B cell (primary cell): ENCODE data around the gene ITIH3. TPM values are rescaled to one million over a fixed set of nuclear protein-coding genes. Genes with fewer than 3 reads are reported as not detected.

Experiments
- ATAC-seq: fragments of 200-7000 bp; cut with Tn5 transposase; one replicate; pipeline ENCODE4 v1.10.0; 2021; ENCODE audit warnings: low read depth, mild to moderate bottlenecking, moderate number of reproducible peaks, moderate library complexity
- CTCF ChIA-PET: fragments of 350-600 bp; sonication (Branson Sonifier 250); formaldehyde crosslinking; loops from one replicate; lab custom pipeline; 2021; ENCODE audit warnings: antibody characterized with exemption, inconsistent platforms; lab: Charles Lee
- POLR2A ChIA-PET: fragments of 350-600 bp; sonication (Branson Sonifier 250); formaldehyde crosslinking; loops from one replicate; lab custom pipeline; 2021; ENCODE audit warnings: antibody characterized with exemption; lab: Charles Lee
- DNase-seq: peaks from one replicate; pipeline ENCODE4 v3.0.0; 2013
- H2AFZ ChIP-seq: 2 replicates; pipeline ENCODE4 v1.6.1; 2012; ENCODE audit warnings: mild to moderate bottlenecking, low read depth, low read length; ENCODE audit not compliant: insufficient read depth, poor library complexity, severe bottlenecking
- H3K27ac ChIP-seq, 2 donors: 1 replicate in 1 of 2; 2 replicates in 1 of 2; pipeline ENCODE4 v1.5.1; 2012 to 2013; ENCODE audit warnings: low read length in 2 of 2, mild to moderate bottlenecking in 2 of 2, moderate library complexity in 1 of 2
- H3K27me3 ChIP-seq, 4 experiments: fragments of 200-600 bp in 1 of 4; sonication (generic) in 1 of 4; replicated peaks in 1 of 4; 1 replicate in 2 of 4; 2 replicates in 2 of 4; pipeline versions ENCODE4 v1.6.1 to v1.7.0; 2013 to 2016; ENCODE audit warnings: low read length in 3 of 4, mild to moderate bottlenecking in 2 of 4, mixed read lengths in 1 of 4, moderate library complexity in 1 of 4; ENCODE audit not compliant: insufficient read depth in 4 of 4, control insufficient read depth in 3 of 4; ENCODE audit errors: control extremely low read depth in 1 of 4
- H3K36me3 ChIP-seq, 2 experiments: replicated peaks in 1 of 2; 1 replicate in 1 of 2; 2 replicates in 1 of 2; pipeline versions ENCODE4 v1.6.1 to v1.7.1; 2013; ENCODE audit warnings: low read length in 1 of 2; ENCODE audit not compliant: insufficient read depth in 2 of 2, control insufficient read depth in 1 of 2; ENCODE audit errors: control extremely low read depth in 1 of 2, extremely low read depth in 1 of 2
- H3K4me1 ChIP-seq, 2 donors: fragments of 200-600 bp in 1 of 2; sonication (generic) in 1 of 2; 1 replicate in 1 of 2; 2 replicates in 1 of 2; pipeline versions ENCODE4 v1.5.1 to v1.6.1; 2013 to 2017; ENCODE audit warnings: low read length in 2 of 2; ENCODE audit not compliant: control insufficient read depth in 2 of 2, insufficient read depth in 2 of 2
- H3K4me2 ChIP-seq: replicated peaks from 2 replicates; pipeline ENCODE3; 2012; ENCODE audit warnings: mild to moderate bottlenecking, low read depth, low read length; ENCODE audit not compliant: poor library complexity, severe bottlenecking
- H3K4me3 ChIP-seq, 5 experiments: fragments of 200-600 bp in 1 of 5; sonication (generic) in 1 of 5; 1 replicate in 3 of 5; 2 replicates in 2 of 5; pipeline versions ENCODE4 v1.5.1 to v1.7.0; 2011 to 2016; ENCODE audit warnings: low read length in 4 of 5, mild to moderate bottlenecking in 4 of 5, low read depth in 2 of 5, control low read depth in 1 of 5, moderate library complexity in 1 of 5; ENCODE audit not compliant: insufficient read depth in 1 of 5; ENCODE audit errors: control extremely low read depth in 1 of 5, extremely low read depth in 1 of 5
- H3K79me2 ChIP-seq: fragments of 200-600 bp; sonication (generic); one replicate; pipeline ENCODE4 v1.6.0; 2016; ENCODE audit warnings: low read length; ENCODE audit not compliant: control insufficient read depth, insufficient read depth
- H3K9ac ChIP-seq: fragments of 200-600 bp; sonication (generic); 2 replicates; pipeline ENCODE4 v1.6.1; 2017; ENCODE audit warnings: mild to moderate bottlenecking, low read length, moderate library complexity
- H3K9me3 ChIP-seq, 3 donors: one replicate each; pipeline versions ENCODE4 v1.6.1 to v1.7.1; 2013; ENCODE audit warnings: low read length in 2 of 3; ENCODE audit not compliant: control insufficient read depth in 2 of 3, insufficient read depth in 1 of 3; ENCODE audit errors: control extremely low read depth in 1 of 3
- H4K20me1 ChIP-seq: 2 replicates; pipeline ENCODE4 v1.6.0; 2012; ENCODE audit warnings: mild to moderate bottlenecking, low read length; ENCODE audit not compliant: insufficient read depth, control insufficient read depth, poor library complexity, severe bottlenecking
- H3K27ac Mint-ChIP-seq: one replicate; pipeline ENCODE4 v1.8.0; 2021; ENCODE audit warnings: mixed read lengths
- H3K27me3 Mint-ChIP-seq: one replicate; pipeline ENCODE4 v1.8.0; 2021; ENCODE audit warnings: mixed read lengths
- H3K4me1 Mint-ChIP-seq: one replicate; pipeline ENCODE4 v1.8.0; 2021; ENCODE audit warnings: mixed read lengths
- H3K4me3 Mint-ChIP-seq: one replicate; pipeline ENCODE4 v1.8.0; 2021; ENCODE audit warnings: mixed read lengths
- H3K9me3 Mint-ChIP-seq: one replicate; pipeline ENCODE4 v1.8.0; 2022; ENCODE audit warnings: mixed read lengths; ENCODE audit not compliant: insufficient read depth
- CTCF ChIP-seq: fragments of 200-600 bp; IDR thresholded peaks from one replicate; pipeline ENCODE4 v1.8.0; 2022; ENCODE audit warnings: antibody characterized with exemption, mild to moderate bottlenecking
- EZH2 ChIP-seq: IDR thresholded peaks from 2 replicates; pipeline ENCODE4 v1.6.1; 2012; ENCODE audit warnings: borderline replicate concordance, low read depth, mild to moderate bottlenecking, moderate library complexity, low read length; ENCODE audit not compliant: insufficient read depth, poor library complexity, severe bottlenecking
- WGBS: methylation state at CpG from one replicate; pipeline ENCODE4 v1.1.5; 2013; ENCODE audit warnings: missing lambda C conversion rate; ENCODE audit not compliant: insufficient coverage; 5-methylcytosine and 5-hydroxymethylcytosine counted together
- intact Hi-C: fragments of 100-400 bp; cut with micrococcal nuclease; formaldehyde crosslinking; loops from one replicate; pipeline ENCODE4 v1.10.0; 2022
- polyA plus RNA-seq: library from polyadenylated mRNA; depleted of rRNA; stranded (reverse); fragments of >200 nt; gene quantifications from 2 replicates; pipeline ENCODE4 v1.2.3, GENCODE V29; 2012
- total RNA-seq, 2 donors: library from RNA; stranded (reverse); fragments of 120-200 nt in 1 of 2; gene quantifications; 1 replicate in 1 of 2; 2 replicates in 1 of 2; pipeline versions ENCODE4 v1.2.3 to v1.2.4, GENCODE V29; 2013 to 2022

ITIH3 gene
- total and polyA plus RNA-seq, 2 donors (not counting 1 experiment from before 2014, with no cell fraction given), result not detected

GRCh38 chr3:52816654-52817053 lies 22.1 kb downstream of the ITIH3 start:
- no peaks in the 10 kb centered on the region for H3K4me1 Mint-ChIP-seq
- no peaks in the 10 kb centered on the region for H3K27me3 Mint-ChIP-seq
- H3K27ac Mint-ChIP-seq, result no peak overlapping the region
- TF ChIP-seq EZH2 (no peak), CTCF (no peak)
- Histone ChIP-seq H3K79me2 (no peaks in the 10 kb centered on the region), H3K27ac (no peak overlapping the region), H3K9ac (no peak overlapping the region), H3K9me3 (no peaks in the 10 kb centered on the region), H3K4me3 (no peak overlapping the region), H3K4me1 (no peaks in the 10 kb centered on the region), H3K4me2 (no peak overlapping the region), H3K36me3 (no peaks in the 10 kb centered on the region), H2AFZ (no peak overlapping the region), H3K27me3 (no peaks in the 10 kb centered on the region), H4K20me1 (no peaks in the 10 kb centered on the region)
- WGBS, result 96% methylated on average over 10 of the region's 10 CpGs
- no peaks in the 10 kb centered on the region for H3K9me3 Mint-ChIP-seq
- no peak overlapping the region for H3K4me3 Mint-ChIP-seq
- no peak for ATAC-seq
- no peak for DNase-seq
- ChIA-PET CTCF (interaction anchor here (1.7 kb wide), 1 partner anchor 17 kb away, joined by 3 read pairs; no protein-coding TSS in a partner anchor), POLR2A (no interaction called here)
- intact Hi-C loops, result no loop called here

GRCh38 chr3:52817221-52817620 lies 22.6 kb downstream of the ITIH3 start:
- intact Hi-C loops, result no loop called here
- H3K27me3 Mint-ChIP-seq, result no peaks in the 10 kb centered on the region
- no peak overlapping the region for H3K27ac Mint-ChIP-seq
- H2AFZ ChIP-seq, result no peak overlapping the region
- WGBS, result 98% methylated on average over 7 of the region's 10 CpGs
- no peak overlapping the region for H3K4me3 Mint-ChIP-seq
- no peaks in the 10 kb centered on the region for H4K20me1 ChIP-seq
- no peaks in the 10 kb centered on the region for H3K36me3 ChIP-seq
- ATAC-seq, result no peak
- no peaks in the 10 kb centered on the region for H3K79me2 ChIP-seq
- TF ChIP-seq EZH2 (no peak), CTCF (no peak)
- no peaks in the 10 kb centered on the region for H3K4me1 ChIP-seq
- ChIA-PET POLR2A (no interaction called here), CTCF (no interaction called here)
- H3K4me3 ChIP-seq, result no peak overlapping the region
- no peak overlapping the region for H3K4me2 ChIP-seq
- no peaks in the 10 kb centered on the region for H3K27me3 ChIP-seq
- no peaks in the 10 kb centered on the region for H3K9me3 Mint-ChIP-seq
- no peak overlapping the region for H3K27ac ChIP-seq
- H3K9me3 ChIP-seq, result no peaks in the 10 kb centered on the region
- no peak overlapping the region for H3K9ac ChIP-seq
- no peak for DNase-seq
- H3K4me1 Mint-ChIP-seq, result no peaks in the 10 kb centered on the region
